Epidermal melanocyte (primary cell): ENCODE data around the gene FAM209A.
"Not testable (repeated sequence)": the region's sequence is repeated elsewhere in the genome, so short reads cannot be mapped to it uniquely, and the experiment has no call there.

Source experiments
- DNase-seq: peaks from one replicate; pipeline ENCODE4 v3.0.0; 2011; ENCODE audit warnings: low spot score; ENCODE audit not compliant: insufficient read length

FAM209A gene

DNA sequence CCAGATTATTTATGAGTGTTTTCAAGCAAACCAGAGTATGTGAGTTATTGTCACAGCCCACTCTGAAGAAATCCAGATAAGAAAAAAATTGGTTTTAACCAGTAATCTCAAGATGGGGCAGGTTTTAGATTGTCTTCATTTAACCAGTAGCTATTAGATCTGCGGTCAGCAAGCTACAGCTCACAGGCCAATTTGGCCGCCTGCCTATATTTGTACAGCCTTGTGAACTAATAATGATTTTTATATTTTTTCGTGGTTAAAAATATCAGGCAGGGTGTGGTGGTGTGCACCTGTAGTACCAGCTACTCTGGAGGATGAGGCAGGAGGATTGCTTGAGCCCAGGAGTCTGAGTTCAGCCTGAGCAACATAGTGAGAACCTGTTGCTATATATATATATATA is 13.5 kb downstream of the FAM209A start:
- no peak for DNase-seq

DNA sequence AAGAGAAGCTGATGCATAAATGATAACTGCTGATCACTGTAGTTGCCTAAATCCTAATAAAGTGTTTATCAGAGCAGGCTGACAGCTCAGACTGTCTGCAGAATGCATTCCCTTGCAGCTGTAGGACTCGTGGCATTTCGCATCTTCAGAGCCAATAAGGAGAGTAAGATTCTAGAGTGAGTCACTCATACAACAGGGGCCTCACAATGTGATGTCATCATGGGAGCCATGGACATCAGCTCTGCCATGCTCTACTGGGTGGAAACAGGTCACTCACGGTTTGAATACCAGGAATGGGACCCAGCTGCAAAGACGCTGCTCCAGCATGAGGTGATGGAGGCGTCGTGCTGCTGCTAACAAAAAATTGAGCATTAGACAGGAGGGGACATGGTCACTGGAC is 15.9 kb downstream of the FAM209A start:
- DNase-seq, result no peak

DNA sequence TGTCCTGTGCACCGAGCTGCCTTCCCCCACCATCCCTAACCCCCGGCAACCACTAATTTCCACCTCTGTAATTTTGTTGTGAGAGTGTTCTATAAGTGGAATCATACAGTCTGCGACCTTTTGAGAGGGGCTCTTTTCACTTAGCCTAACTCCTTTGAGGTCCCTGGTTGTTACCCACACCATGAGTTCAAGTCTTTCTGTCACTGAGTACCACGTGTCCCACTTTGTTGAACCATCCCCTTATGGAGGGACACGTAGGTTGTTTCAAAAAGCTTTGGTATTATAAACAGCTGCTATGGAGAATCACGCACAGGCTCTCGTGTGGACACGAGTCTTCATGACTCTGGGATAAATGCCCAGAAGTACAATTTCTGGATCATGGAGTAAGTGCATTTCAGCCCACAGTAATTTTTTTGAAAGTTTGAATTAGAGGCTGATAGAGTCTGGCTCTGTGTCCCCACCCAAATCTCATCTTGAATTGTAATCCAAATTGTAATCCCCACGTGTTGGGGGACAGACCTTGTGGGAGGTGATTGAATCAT is 18.0 kb downstream of the FAM209A start:
- DNase-seq, result no peak

DNA sequence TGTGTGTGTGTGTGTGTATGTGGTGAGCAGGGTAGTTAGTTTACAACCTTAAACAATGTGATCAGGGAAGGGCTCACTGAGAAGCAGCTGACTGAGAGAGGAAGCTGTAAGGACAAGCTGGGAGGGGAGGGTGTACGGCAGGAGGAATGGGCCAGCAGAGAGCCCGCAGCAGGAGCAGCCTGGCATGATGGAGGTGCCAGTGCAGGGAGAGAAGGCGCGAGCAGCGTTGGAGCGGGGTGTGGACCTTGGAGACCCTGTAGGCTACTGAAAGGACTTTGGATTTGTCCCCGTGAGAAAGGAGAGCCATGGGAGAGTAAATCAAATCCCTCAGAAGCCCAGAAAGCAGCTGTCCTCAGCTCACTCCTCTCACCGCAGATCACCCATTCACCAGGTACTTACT is 27.0 kb downstream of the FAM209A start:
- no peak for DNase-seq

DNA sequence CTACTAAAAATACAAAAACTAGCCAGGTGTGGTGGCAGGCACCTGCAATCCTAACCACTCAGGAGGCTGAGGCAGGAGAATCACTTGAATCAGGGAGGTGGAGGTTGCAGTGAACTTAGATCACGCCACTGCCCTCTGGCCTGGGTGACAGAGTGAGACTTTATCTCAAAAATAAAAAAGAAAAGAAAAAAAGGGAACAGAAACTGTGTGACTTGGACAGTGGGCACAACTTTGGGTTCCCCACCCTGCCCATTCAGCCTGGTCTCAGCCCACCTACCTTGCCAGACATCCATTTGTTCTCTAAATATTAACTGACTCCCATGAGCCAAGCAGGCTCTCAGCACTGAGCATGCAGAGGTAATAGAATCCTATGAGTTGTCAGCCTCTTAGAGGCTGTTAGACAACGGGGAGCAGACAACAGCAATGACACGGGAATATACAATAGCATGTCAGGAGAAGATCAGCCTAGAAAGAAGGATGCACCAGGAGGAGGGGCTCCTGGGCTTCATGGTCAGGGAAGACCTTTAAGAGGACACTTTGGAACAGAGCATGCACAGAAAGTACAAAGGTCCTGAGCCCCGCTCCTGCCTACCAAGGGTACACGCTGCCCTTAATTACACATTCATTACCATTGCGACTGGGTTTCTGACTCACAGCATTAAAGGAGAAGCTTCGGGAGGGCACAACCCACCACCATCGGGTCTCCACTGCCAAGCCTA is 28.5 kb downstream of the FAM209A start:
- DNase-seq, result no peak

DNA sequence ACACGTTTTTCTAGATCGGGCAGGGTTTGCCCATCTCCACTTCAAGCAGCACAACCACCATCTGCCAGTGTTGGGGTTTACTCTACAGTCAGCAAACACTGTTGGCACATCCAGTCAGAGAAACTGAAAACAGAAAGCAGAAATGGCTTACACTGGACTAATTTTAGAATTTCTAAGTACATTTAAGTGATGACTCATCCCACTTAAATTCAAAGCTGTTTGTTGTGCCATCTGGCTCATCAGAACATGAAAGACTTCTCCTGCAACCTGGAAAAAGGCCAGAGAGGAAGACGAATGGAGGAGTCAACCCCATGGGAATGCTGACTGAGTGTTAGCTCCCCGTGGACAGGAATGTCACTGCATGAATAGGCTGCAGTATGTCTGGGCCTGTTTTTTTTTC is 30.3 kb downstream of the FAM209A start:
- DNase-seq, result peak; percentile 81

DNA sequence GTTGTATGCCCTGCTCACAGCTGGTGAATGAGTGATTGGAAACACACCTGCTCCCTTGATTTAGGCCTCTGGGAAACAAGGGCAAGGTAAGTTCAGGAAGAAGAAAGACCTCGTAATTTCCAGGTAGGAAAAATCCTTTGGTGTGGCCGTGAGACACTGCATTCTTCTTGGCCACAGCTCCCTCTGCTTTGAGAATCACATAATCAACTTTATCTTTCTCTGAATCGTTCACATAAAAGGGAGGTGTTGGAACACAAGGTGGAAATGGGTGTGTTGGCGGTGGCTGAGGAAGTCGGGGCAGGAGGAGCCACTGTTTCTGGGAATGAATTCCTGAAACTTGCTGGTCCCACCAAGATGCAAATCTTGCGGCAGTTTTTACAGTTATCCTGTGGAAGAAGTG is 34.4 kb downstream of the FAM209A start:
- DNase-seq, result no peak

DNA sequence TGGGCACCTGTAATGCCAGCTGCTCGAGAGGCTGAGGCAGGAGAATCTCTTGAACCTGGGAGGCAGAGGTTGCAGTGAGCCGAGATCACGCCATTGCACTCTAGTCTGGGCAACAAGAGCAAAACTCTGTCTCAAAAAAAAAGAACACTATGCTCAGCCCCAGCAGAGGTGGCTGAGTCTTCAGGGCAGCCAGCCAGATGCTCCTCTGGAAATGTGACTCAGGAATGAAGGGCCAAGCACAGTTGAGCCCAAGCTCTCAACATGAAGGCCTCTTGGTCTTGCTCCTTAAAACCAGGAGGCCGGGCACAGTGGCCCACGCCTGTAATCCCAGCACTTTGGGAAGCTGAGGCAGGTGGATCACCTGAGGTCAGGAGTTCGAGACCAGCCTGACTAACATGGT is 40.0 kb downstream of the FAM209A start:
- DNase-seq, result not testable (repeated sequence)

DNA sequence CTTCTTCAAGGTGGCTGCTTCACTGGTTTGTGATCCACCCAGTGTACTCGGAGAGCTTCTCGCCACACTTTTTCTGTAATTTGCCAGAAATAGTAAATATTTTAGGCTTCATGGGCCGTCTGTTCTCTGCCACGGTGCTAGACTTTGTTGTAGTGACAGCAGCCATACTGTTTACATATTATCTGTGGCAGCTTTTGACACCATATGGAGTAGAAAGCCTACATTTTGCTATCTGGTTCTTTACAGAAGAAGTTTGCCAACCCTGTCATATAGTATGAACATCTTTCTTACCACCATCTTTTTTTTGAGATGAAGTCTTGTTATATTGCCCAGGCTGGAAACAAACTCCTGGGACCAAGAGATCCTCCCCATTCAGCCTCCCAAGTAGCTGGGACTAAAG is 41.0 kb downstream of the FAM209A start:
- no peak for DNase-seq

DNA sequence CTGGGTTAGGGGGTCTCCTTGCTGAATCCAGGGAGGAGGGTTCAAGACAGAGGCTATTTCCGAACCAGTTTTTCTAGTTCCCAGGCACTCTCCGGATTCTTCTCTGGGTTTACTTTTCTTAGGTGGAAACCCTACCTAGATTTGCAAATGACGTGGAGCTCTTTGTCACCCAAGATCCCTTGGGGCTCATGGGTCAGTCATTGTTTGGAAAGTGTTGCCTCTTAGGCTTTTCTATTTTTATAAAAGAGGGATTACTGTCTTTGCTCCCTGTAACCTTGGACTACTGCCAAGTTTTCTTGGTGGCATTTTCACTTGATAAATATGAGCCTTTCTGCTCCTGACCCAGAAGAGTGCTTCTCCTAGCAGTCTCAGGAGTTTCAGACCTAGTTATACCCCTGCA is 42.1 kb downstream of the FAM209A start:
- no peak for DNase-seq

DNA sequence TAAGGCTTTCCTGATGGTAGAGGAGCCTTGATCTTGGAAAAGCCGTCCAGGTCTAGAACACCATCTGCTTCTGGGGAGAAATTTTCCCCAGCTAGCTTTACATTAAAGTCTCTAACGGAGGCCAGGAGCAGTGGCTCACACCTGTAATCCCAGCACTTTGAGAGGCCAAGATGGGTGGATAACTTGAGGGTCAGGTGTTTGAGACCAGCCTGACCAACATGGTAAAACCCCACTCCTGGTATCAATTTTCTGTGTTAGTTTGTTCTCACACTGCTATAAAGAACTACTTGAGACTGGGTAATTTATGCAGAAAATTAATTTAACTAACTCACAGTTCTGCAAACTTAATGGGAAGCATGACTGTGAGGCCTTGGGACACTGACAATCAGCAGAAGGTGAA is 46.3 kb downstream of the FAM209A start:
- no peak for DNase-seq

DNA sequence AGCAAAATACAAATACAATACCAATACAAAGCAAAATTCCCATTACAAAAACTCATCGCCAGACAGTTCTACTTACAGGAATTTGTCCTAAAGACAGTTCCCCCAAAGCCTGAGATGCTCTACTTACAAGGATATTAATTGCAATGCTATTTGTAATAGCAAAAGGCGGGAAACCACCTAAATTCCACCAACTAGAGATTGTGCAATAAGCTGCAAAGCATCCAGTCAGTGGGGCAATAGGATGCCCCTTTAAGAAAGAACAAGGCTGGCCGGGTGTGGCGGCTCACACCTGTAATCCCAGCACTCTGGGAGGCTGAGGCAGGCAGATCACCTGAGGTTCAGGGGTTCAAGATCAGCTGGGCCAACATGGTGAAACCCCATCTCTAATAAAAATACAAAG is 47.6 kb downstream of the FAM209A start:
- no peak for DNase-seq

DNA sequence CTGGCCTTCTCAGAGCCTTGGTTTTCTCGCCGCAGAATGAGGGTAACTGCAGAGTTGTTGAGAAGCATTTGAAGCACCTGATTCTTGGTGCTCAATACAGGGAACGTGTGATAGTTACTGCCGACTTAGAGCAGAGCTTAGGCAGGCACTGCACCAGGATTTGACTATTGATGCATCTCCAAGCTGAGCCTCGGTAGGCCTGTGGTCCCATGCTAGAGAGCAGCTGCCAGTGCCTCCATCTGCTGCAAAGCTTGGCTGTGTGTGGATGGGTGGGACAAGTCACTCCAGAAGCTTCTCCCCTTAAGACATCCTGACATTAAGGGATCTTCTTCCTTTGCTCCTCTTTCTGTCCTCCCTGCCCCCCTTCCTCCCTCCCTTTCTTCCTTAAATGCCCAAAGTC is 49.4 kb downstream of the FAM209A start:
- no peak for DNase-seq

DNA sequence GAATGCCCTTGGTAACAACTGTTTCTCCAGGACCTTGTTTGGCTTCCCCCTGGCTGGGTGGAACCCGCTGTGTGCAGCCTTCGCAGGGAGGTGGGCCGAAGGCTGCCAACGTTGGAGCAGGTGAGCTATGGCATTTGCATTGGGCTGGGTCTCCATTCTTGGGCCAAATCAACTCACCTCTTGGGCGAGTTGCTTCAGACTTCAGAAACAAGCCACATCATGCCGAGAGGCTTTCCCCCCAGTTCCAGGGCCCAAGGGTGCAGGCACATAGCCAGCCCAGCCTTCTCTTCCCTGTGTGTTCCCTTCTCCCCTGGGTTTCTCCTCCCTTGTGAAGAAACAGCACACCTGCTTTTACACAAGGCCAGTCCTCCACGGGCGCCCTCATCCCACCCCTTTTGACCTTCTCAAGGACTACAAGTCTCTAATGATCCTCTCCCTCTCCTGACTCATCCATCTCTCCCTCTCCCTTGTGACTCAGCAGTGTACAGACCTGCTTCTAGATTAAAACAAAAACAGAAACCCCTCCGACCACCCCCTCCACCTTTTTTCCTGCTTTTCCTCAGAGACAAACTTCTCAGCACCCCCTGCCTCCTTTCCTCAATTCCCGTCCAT is 50.1 kb downstream of the FAM209A start:
- DNase-seq, result no peak

DNA sequence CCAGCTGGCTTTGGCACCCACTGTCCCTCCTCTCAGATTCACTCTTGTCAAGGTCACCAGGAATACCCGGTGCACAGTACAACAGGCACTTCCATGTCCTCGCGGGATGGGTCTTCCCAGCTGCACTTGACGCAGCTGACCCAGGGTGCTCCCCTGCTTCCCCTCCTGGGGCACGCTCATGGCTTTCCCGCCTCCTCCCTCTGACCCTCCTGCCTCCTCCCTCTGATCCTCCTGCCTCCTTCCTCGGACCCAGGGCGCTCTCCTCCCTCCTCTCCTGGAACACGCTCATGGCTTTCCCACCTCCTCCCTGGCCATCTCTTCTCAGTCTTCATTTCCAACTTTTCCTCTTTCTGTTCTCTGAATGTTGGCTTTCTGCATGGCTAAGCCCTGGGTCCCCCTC is 50.6 kb downstream of the FAM209A start:
- no peak for DNase-seq
